Suprapubic skin (tissue), 4 donors: ENCODE measurements around the gene AP4B1. TPM values are rescaled to one million over a fixed set of nuclear protein-coding genes. Genes with fewer than 3 reads are reported as not detected.

Experiments
- DNase-seq, 2 donors: peaks; one replicate each; pipeline ENCODE4 v3.0.0-alpha.2; 2019; ENCODE audit warnings: low spot score in 2 of 2
- H3K27ac ChIP-seq: fragments of 200-600 bp; sonication (generic); one replicate; pipeline ENCODE4 v1.5.1; 2019
- H3K27me3 ChIP-seq: fragments of 200-600 bp; sonication (generic); one replicate; pipeline ENCODE4 v1.5.1; 2019
- H3K36me3 ChIP-seq: fragments of 200-600 bp; sonication (generic); one replicate; pipeline ENCODE4 v1.5.1; 2019
- H3K4me1 ChIP-seq: fragments of 200-600 bp; sonication (generic); one replicate; pipeline ENCODE4 v1.5.1; 2019
- H3K4me3 ChIP-seq: fragments of 200-600 bp; sonication (generic); one replicate; pipeline ENCODE4 v1.5.1; 2019; ENCODE audit warnings: mild to moderate bottlenecking
- H3K9me3 ChIP-seq: fragments of 200-600 bp; sonication (generic); one replicate; pipeline ENCODE4 v1.5.1; 2019
- CTCF ChIP-seq, 2 donors: fragments of 200-600 bp in 1 of 2; fragments of 450-650 bp in 1 of 2; sonication (generic) in 1 of 2; IDR thresholded peaks; one replicate each; pipeline ENCODE4 v1.5.1; 2016 to 2019; ENCODE audit warnings: antibody characterized with exemption in 2 of 2, mild to moderate bottlenecking in 1 of 2, moderate library complexity in 1 of 2
- EP300 ChIP-seq: sonication (generic); formaldehyde crosslinking; IDR thresholded peaks from one replicate; pipeline ENCODE4 v1.6.1; 2017; ENCODE audit warnings: antibody characterized with exemption
- POLR2A ChIP-seq, 2 donors: fragments of 450-650 bp; IDR thresholded peaks; one replicate each; pipeline ENCODE4 v1.6.1; 2017; ENCODE audit warnings: antibody characterized with exemption in 2 of 2, mild to moderate bottlenecking in 2 of 2, moderate library complexity in 2 of 2
- POLR2AphosphoS5 ChIP-seq, 3 donors: sonication (generic); formaldehyde crosslinking; IDR thresholded peaks; one replicate each; pipeline ENCODE4 v1.6.1; 2017; ENCODE audit warnings: antibody characterized with exemption in 3 of 3
- WGBS: methylation state at CpG from one replicate; pipeline ENCODE4 v1.1.5; 2018; 5-methylcytosine and 5-hydroxymethylcytosine counted together
- total RNA-seq, 4 donors: library from RNA; depleted of rRNA; stranded (reverse); fragments of >200 nt; gene quantifications; one replicate each; pipeline ENCODE4 v1.1.0, GENCODE V29; 2016

AP4B1 gene
- total RNA-seq, 4 donors from 2014 or later = 10.9 to 34.0 (median 12.2) TPM

DNA sequence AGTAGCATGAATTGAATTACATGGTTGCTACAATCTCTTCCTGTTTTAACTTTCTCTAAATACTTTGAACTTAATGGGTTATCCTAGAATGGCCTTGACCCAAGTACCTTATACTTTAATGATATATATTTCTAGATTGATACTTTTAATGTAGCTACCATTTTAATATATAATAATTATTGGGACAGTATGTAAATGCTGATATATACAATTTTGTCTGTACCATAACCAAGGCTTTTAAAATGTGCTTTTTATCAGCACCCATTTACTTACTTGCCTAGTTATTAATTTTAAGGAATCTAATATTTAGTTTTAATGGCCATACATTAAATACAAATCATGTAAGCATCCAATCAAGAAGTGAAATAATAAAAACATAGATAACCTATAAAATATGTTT lies 37.9 kb upstream of the AP4B1 start:
- H3K9me3 ChIP-seq = no peaks in the 10 kb centered on the region
- DNase-seq = no peak
- TF ChIP-seq CTCF (IDR thresholded peaks at IDR 0.05) (no peak), POLR2A (IDR thresholded peaks at IDR 0.05) (no peak), POLR2AphosphoS5 (IDR thresholded peaks at IDR 0.05) (no peak), EP300 (no peak)
- no peaks in the 10 kb centered on the region for H3K27me3 ChIP-seq
- H3K4me3 ChIP-seq = no peak overlapping the region
- no peak overlapping the region for H3K27ac ChIP-seq
- H3K4me1 ChIP-seq = peaks cover 29% of the 10 kb centered on the region
- peaks cover 25% of the 10 kb centered on the region for H3K36me3 ChIP-seq

GRCh38 chr1:113941245-113941559 lies 36.6 kb upstream of the AP4B1 start:
- Histone ChIP-seq H3K9me3 (no peaks in the 10 kb centered on the region), H3K4me3 (no peak overlapping the region), H3K4me1 (peaks cover 25% of the 10 kb centered on the region), H3K27ac (no peak overlapping the region), H3K36me3 (peaks cover 25% of the 10 kb centered on the region), H3K27me3 (no peaks in the 10 kb centered on the region)
- WGBS = 91% methylated on average over 7 of the region's 7 CpGs
- no peak for TF ChIP-seq EP300
- no peak for TF ChIP-seq POLR2AphosphoS5 (IDR thresholded peaks at IDR 0.05)
- DNase-seq = no peak

GRCh38 chr1:113940365-113941244 lies 36.0 kb upstream of the AP4B1 start:
- Histone ChIP-seq H3K4me1 (peaks cover 28% of the 10 kb centered on the region), H3K27ac (no peak overlapping the region), H3K36me3 (peaks cover 25% of the 10 kb centered on the region), H3K9me3 (no peaks in the 10 kb centered on the region), H3K4me3 (no peak overlapping the region), H3K27me3 (no peaks in the 10 kb centered on the region)
- TF ChIP-seq POLR2A (IDR thresholded peaks at IDR 0.05) (no peak), CTCF (IDR thresholded peaks at IDR 0.05) (no peak), EP300 (no peak), POLR2AphosphoS5 (IDR thresholded peaks at IDR 0.05) (no peak)
- DNase-seq = no peak
- WGBS = 80% methylated on average over 16 of the region's 16 CpGs

GRCh38 chr1:113938192-113938591 lies 33.6 kb upstream of the AP4B1 start:
- H3K4me1 ChIP-seq = peaks cover 38% of the 10 kb centered on the region
- no peak for DNase-seq

DNA sequence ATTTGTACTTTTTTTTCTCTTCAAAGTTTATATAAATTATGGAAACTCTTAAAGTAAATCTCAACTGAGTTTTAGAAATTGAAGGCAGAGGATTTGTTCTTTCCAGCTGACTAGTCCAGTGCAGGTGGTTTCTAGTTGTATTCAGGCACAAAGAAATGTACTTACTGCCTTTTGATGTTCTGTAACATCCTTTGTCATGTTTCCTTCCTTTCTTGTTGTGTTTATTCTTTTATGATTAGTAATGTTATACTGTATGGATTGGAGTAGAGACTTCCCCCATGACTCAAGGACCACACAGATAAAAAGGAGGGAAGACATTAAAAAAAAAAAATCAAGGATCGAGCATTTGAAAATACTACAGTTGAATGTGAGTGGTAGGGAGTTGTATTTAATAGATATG lies 32.5 kb upstream of the AP4B1 start:
- H3K4me3 ChIP-seq = no peak overlapping the region
- no peak overlapping the region for H3K27ac ChIP-seq
- H3K27me3 ChIP-seq = no peaks in the 10 kb centered on the region
- peaks cover 19% of the 10 kb centered on the region for H3K36me3 ChIP-seq
- DNase-seq = no peak
- no peaks in the 10 kb centered on the region for H3K9me3 ChIP-seq
- peaks cover 47% of the 10 kb centered on the region for H3K4me1 ChIP-seq
- TF ChIP-seq POLR2AphosphoS5 (IDR thresholded peaks at IDR 0.05) = no peak
- TF ChIP-seq EP300 = no peak
- TF ChIP-seq POLR2A (IDR thresholded peaks at IDR 0.05) = no peak
- TF ChIP-seq CTCF (IDR thresholded peaks at IDR 0.05) = no peak
- 76% methylated on average over 1 of the region's 1 CpG for WGBS

More at GRCh38 chr1:113938192-113938591, 33.6 kb upstream of the AP4B1 start:
- Histone ChIP-seq H3K9me3 (no peaks in the 10 kb centered on the region), H3K4me3 (no peak overlapping the region), H3K27ac (no peak overlapping the region), H3K36me3 (peaks cover 20% of the 10 kb centered on the region), H3K27me3 (no peaks in the 10 kb centered on the region)
- TF ChIP-seq CTCF (IDR thresholded peaks at IDR 0.05) (no peak), POLR2A (IDR thresholded peaks at IDR 0.05) (no peak), POLR2AphosphoS5 (IDR thresholded peaks at IDR 0.05) (no peak), EP300 (no peak)
- WGBS = 68% methylated on average over 5 of the region's 5 CpGs
